ENCODE results near the gene CANT1. TPM values are rescaled to one million over a fixed set of nuclear protein-coding genes. Genes with fewer than 3 reads are reported as not detected.

CANT1 gene
- total and polyA plus RNA-seq, 2 of the 13 experiments (the other 11 are each of a cell fraction or from before 2014, with no cell fraction given): 34.1 to 42.1 TPM

DNA sequence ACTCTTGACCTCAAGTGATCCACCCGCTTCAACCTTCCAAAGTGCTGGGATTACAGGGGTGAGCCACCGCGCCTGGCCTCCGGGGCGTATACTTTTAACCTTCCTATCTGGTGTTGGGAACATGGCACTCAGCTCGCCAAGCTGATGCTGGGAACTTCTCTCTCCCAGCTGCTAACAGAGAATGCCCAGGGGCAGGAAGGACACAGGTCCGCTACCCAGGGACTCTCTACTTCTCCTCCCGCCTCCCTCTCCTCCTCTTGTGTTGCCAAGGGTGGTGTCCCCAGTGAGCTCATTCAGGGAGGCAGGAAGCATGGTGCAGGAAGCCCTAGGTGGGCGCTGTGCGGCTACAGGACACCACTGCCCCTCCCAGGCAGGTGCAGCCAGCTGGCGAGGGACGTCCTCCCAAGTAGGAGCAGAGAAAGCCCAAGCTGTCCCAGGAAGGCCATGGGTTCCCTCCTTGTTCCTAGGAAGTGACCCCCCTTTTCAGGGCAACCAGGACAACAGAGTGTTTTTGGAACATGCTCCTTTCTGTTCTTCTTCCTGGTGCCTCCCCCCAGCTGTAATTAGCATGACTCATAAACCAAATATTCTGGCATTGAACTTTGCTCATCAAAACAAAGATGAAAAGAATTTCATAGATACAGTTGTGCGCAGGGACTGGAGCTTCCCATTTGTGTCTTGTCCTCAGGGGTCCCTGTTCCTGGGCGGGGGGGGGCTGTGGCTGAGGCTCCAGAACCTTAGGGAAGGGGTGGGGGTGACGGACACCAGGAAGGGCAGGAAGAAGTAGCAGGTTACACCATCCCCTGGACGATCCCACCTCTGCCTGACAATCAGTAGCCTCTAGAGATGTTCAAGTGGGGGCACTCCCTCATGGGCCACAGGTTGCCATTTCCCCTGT is 17.1 kb upstream of the CANT1 start (continued):
- TF ChIP-seq ZNF205 (CRISPR knock-in tag; IDR thresholded peaks at IDR 0.05) (no peak), ZNF30 (CRISPR knock-in tag; IDR thresholded peaks at IDR 0.05) (no peak), SRY (CRISPR knock-in tag; IDR thresholded peaks at IDR 0.05) (peak; percentile 36), RARA (CRISPR knock-in tag; IDR thresholded peaks at IDR 0.05) (peak; percentile 80), RBAK (CRISPR knock-in tag; IDR thresholded peaks at IDR 0.05) (no peak), RFXAP (CRISPR knock-in tag; IDR thresholded peaks at IDR 0.05; ENCODE audit: borderline replicate concordance) (peak; percentile 18; the same call in 1 of the 2 replicates), ZNF644 (CRISPR knock-in tag; IDR thresholded peaks at IDR 0.05; ENCODE audit: low read depth) (peak; percentile 8), HNF1B (CRISPR knock-in tag; IDR thresholded peaks at IDR 0.05) (peak; percentile 80), SETDB1 (CRISPR knock-in tag; IDR thresholded peaks at IDR 0.05; ENCODE audit: borderline replicate concordance) (no peak), ZNF276 (CRISPR knock-in tag; IDR thresholded peaks at IDR 0.05; ENCODE audit: low read depth) (no peak), NCOA2 (CRISPR knock-in tag; IDR thresholded peaks at IDR 0.05) (peak; percentile 80), PRMT3 (CRISPR knock-in tag; IDR thresholded peaks at IDR 0.05; ENCODE audit: borderline replicate concordance, low read depth) (peak; percentile 65; the same call in 1 of the 2 replicates)
- TF ChIP-seq, protein P1, sequence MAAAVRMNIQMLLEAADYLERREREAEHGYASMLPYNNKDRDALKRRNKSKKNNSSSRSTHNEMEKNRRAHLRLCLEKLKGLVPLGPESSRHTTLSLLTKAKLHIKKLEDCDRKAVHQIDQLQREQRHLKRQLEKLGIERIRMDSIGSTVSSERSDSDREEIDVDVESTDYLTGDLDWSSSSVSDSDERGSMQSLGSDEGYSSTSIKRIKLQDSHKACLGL (CRISPR knock-in tag; IDR thresholded peaks at IDR 0.05): no peak; the same call in none of the 2 replicates
- TF ChIP-seq, protein P2, sequence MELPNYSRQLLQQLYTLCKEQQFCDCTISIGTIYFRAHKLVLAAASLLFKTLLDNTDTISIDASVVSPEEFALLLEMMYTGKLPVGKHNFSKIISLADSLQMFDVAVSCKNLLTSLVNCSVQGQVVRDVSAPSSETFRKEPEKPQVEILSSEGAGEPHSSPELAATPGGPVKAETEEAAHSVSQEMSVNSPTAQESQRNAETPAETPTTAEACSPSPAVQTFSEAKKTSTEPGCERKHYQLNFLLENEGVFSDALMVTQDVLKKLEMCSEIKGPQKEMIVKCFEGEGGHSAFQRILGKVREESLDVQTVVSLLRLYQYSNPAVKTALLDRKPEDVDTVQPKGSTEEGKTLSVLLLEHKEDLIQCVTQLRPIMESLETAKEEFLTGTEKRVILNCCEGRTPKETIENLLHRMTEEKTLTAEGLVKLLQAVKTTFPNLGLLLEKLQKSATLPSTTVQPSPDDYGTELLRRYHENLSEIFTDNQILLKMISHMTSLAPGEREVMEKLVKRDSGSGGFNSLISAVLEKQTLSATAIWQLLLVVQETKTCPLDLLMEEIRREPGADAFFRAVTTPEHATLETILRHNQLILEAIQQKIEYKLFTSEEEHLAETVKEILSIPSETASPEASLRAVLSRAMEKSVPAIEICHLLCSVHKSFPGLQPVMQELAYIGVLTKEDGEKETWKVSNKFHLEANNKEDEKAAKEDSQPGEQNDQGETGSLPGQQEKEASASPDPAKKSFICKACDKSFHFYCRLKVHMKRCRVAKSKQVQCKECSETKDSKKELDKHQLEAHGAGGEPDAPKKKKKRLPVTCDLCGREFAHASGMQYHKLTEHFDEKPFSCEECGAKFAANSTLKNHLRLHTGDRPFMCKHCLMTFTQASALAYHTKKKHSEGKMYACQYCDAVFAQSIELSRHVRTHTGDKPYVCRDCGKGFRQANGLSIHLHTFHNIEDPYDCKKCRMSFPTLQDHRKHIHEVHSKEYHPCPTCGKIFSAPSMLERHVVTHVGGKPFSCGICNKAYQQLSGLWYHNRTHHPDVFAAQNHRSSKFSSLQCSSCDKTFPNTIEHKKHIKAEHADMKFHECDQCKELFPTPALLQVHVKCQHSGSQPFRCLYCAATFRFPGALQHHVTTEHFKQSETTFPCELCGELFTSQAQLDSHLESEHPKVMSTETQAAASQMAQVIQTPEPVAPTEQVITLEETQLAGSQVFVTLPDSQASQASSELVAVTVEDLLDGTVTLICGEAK (IDR thresholded peaks at IDR 0.05): no peak
- TF ChIP-seq, protein P2 (CRISPR knock-in tag; IDR thresholded peaks at IDR 0.05): peak; percentile 77
